Liver (tissue), 9 donors: Measurements from ENCODE around the gene WWOX. TPM values are rescaled to one million over a fixed set of nuclear protein-coding genes. Genes with fewer than 3 reads are reported as not detected.

ENCODE experiments used
- DNase-seq: peaks from one replicate; pipeline ENCODE4 v3.0.0-alpha.2; 2017; ENCODE audit warnings: low spot score
- H3K27ac ChIP-seq, 2 donors: one replicate each; pipeline ENCODE4 v1.7.0; 2013; ENCODE audit warnings: inconsistent platforms in 2 of 2, low read length in 2 of 2, control low read depth in 1 of 2, low read depth in 1 of 2, mild to moderate bottlenecking in 1 of 2
- H3K27me3 ChIP-seq, 4 donors: one replicate each; pipeline versions ENCODE4 v1.6.1 to v1.7.0; 2013; ENCODE audit warnings: low read length in 3 of 4, inconsistent platforms in 1 of 4, mild to moderate bottlenecking in 1 of 4, moderate library complexity in 1 of 4; ENCODE audit not compliant: control insufficient read depth in 4 of 4, insufficient read depth in 4 of 4
- H3K36me3 ChIP-seq, 4 donors: one replicate each; pipeline versions ENCODE4 v1.6.1 to v1.7.0; 2013; ENCODE audit warnings: low read length in 3 of 4, mild to moderate bottlenecking in 3 of 4, low read depth in 1 of 4, moderate library complexity in 1 of 4; ENCODE audit not compliant: control insufficient read depth in 4 of 4, insufficient read depth in 3 of 4
- H3K4me1 ChIP-seq, 4 donors: one replicate each; pipeline versions ENCODE4 v1.6.1 to v1.7.0; 2013; ENCODE audit warnings: low read length in 3 of 4, mild to moderate bottlenecking in 3 of 4, moderate library complexity in 1 of 4; ENCODE audit not compliant: control insufficient read depth in 4 of 4, insufficient read depth in 4 of 4
- H3K4me3 ChIP-seq, 3 donors: one replicate each; pipeline versions ENCODE4 v1.6.1 to v1.7.0; 2013; ENCODE audit warnings: low read length in 3 of 3, control low read depth in 1 of 3, low read depth in 1 of 3, mild to moderate bottlenecking in 1 of 3
- H3K9ac ChIP-seq, 2 donors: one replicate each; pipeline ENCODE4 v1.7.0; 2013; ENCODE audit warnings: low read length in 2 of 2, mild to moderate bottlenecking in 2 of 2, moderate library complexity in 2 of 2, control low read depth in 1 of 2, low read depth in 1 of 2
- H3K9me3 ChIP-seq, 4 donors: one replicate each; pipeline versions ENCODE4 v1.6.1 to v1.7.0; 2013; ENCODE audit warnings: low read length in 3 of 4; ENCODE audit not compliant: control insufficient read depth in 4 of 4
- EGR1 ChIP-seq, 2 donors: IDR thresholded peaks; 2 replicates each; pipeline ENCODE4 v1.6.1; 2016 to 2018; ENCODE audit warnings: antibody characterized with exemption in 2 of 2, low read depth in 2 of 2
- FOXA1 ChIP-seq: IDR thresholded peaks from 2 replicates; pipeline ENCODE4 v1.6.1; 2016; ENCODE audit warnings: antibody characterized with exemption
- FOXA2 ChIP-seq: IDR thresholded peaks from 2 replicates; pipeline ENCODE4 v1.6.1; 2016; ENCODE audit warnings: antibody characterized with exemption
- GABPA ChIP-seq, 2 donors: IDR thresholded peaks in 1 of 2; conservative IDR thresholded peaks in 1 of 2; 2 replicates each; pipeline ENCODE4 v1.6.1; 2016; ENCODE audit warnings: antibody characterized with exemption in 2 of 2, mild to moderate bottlenecking in 1 of 2, moderate library complexity in 1 of 2
- HNF4A ChIP-seq, 2 donors: conservative IDR thresholded peaks; 2 replicates each; pipeline ENCODE4 v1.6.1; 2016; ENCODE audit warnings: antibody characterized with exemption in 2 of 2, mild to moderate bottlenecking in 2 of 2
- HNF4G ChIP-seq: IDR thresholded peaks from 2 replicates; pipeline ENCODE4 v1.6.1; 2016; ENCODE audit warnings: antibody characterized with exemption
- JUND ChIP-seq, 2 donors: IDR thresholded peaks; 2 replicates each; pipeline ENCODE4 v1.6.1; 2016; ENCODE audit warnings: antibody characterized with exemption in 2 of 2
- MAX ChIP-seq: IDR thresholded peaks from 2 replicates; pipeline ENCODE4 v1.6.1; 2016; ENCODE audit warnings: antibody characterized with exemption
- NR2F2 ChIP-seq: IDR thresholded peaks from 2 replicates; pipeline ENCODE4 v1.6.1; 2016; ENCODE audit warnings: antibody characterized with exemption
- RAD21 ChIP-seq, 2 donors: IDR thresholded peaks; 2 replicates each; pipeline ENCODE4 v1.6.1; 2016; ENCODE audit warnings: antibody characterized with exemption in 2 of 2, mild to moderate bottlenecking in 2 of 2
- RXRA ChIP-seq, 2 donors: IDR thresholded peaks; 2 replicates each; pipeline ENCODE4 v1.6.1; 2017 to 2018; ENCODE audit warnings: antibody characterized with exemption in 2 of 2, mild to moderate bottlenecking in 1 of 2
- SP1 ChIP-seq: IDR thresholded peaks from 2 replicates; pipeline ENCODE4 v1.6.1; 2018; ENCODE audit warnings: antibody characterized with exemption, mild to moderate bottlenecking
- TAF1 ChIP-seq: conservative IDR thresholded peaks from 2 replicates; pipeline ENCODE4 v1.6.1; 2016; ENCODE audit warnings: antibody characterized with exemption, mild to moderate bottlenecking
- YY1 ChIP-seq: IDR thresholded peaks from 2 replicates; pipeline ENCODE4 v1.6.1; 2016; ENCODE audit warnings: antibody characterized with exemption, mild to moderate bottlenecking
- WGBS: extraction: QIAGEN DNeasy Blood & Tissue Kit; methylation state at CpG from one replicate; pipeline ENCODE4 v1.1.7; 2013; 5-methylcytosine and 5-hydroxymethylcytosine counted together
- polyA plus RNA-seq, 2 donors: library from polyadenylated mRNA; stranded (reverse) in 1 of 2; unstranded in 1 of 2; fragments of 200-250 nt in 1 of 2; fragments of >200 nt in 1 of 2; fragmentation: Nextera tagmentation in 1 of 2; extraction: Ambion mirVana in 1 of 2; gene quantifications; one replicate each; pipeline versions ENCODE4 v1.2.1 to v1.2.3, GENCODE V29; 2013 to 2015
- total RNA-seq, 2 donors: library from RNA; depleted of rRNA; stranded (reverse); fragments of >200 nt; gene quantifications; one replicate each; pipeline ENCODE4 v1.2.3, GENCODE V29; 2014
- TF ChIP-seq, protein P1 (sequence below): IDR thresholded peaks from 2 replicates; pipeline ENCODE4 v1.6.1; 2016; ENCODE audit warnings: antibody characterized with exemption, mild to moderate bottlenecking
- TF ChIP-seq, protein P2 (sequence below): IDR thresholded peaks from 2 replicates; pipeline ENCODE4 v1.6.1; 2016; ENCODE audit warnings: antibody characterized with exemption
- TF ChIP-seq, protein P3 (sequence below): IDR thresholded peaks from 2 replicates; pipeline ENCODE4 v1.6.1; 2016; ENCODE audit warnings: antibody characterized with exemption
- TF ChIP-seq, protein P4 (sequence below): fragments of 150-350 bp; IDR thresholded peaks from 2 replicates; pipeline ENCODE4 v1.5.1; 2017; ENCODE audit warnings: improper control_type of control experiment, low read depth, low read length; ENCODE audit not compliant: missing input control
- donor health status: healthy.
- donor health status: healthy.
- donor health status: healthy.
- donor health status: healthy.
- donor health status: healthy.

The WWOX gene
- total and polyA plus RNA-seq, 4 donors = 9.8 to 46.0 (median 15.3) TPM

GRCh38 chr16:78998879-78999278 is 899.4 kb downstream of the WWOX start:
- DNase-seq = no peak
- no peaks in the 10 kb centered on the region for H3K27me3 ChIP-seq
- H3K36me3 ChIP-seq = no peaks in the 10 kb centered on the region
- no peak overlapping the region for H3K9ac ChIP-seq
- 86% methylated on average over 11 of the region's 11 CpGs for WGBS
- H3K9me3 ChIP-seq = no peaks in the 10 kb centered on the region
- H3K27ac ChIP-seq = no peak overlapping the region
- H3K4me1 ChIP-seq = no peaks in the 10 kb centered on the region
- no peak overlapping the region for H3K4me3 ChIP-seq
- TF ChIP-seq EGR1 (IDR thresholded peaks at IDR 0.05; ENCODE audit: low read depth in 2 of 2) (no peak), NR2F2 (no peak), RAD21 (IDR thresholded peaks at IDR 0.05) (no peak), HNF4A (conservative IDR thresholded peaks at IDR 0.05) (no peak), SP1 (no peak), FOXA1 (no peak), TAF1 (no peak), HNF4G (no peak), YY1 (no peak), FOXA2 (no peak), GABPA (IDR thresholded peaks at IDR 0.05 in 1 of 2, conservative IDR thresholded peaks at IDR 0.05 in 1 of 2) (no peak), MAX (no peak), RXRA (IDR thresholded peaks at IDR 0.05) (no peak), JUND (IDR thresholded peaks at IDR 0.05) (no peak)
- TF ChIP-seq, protein P1, sequence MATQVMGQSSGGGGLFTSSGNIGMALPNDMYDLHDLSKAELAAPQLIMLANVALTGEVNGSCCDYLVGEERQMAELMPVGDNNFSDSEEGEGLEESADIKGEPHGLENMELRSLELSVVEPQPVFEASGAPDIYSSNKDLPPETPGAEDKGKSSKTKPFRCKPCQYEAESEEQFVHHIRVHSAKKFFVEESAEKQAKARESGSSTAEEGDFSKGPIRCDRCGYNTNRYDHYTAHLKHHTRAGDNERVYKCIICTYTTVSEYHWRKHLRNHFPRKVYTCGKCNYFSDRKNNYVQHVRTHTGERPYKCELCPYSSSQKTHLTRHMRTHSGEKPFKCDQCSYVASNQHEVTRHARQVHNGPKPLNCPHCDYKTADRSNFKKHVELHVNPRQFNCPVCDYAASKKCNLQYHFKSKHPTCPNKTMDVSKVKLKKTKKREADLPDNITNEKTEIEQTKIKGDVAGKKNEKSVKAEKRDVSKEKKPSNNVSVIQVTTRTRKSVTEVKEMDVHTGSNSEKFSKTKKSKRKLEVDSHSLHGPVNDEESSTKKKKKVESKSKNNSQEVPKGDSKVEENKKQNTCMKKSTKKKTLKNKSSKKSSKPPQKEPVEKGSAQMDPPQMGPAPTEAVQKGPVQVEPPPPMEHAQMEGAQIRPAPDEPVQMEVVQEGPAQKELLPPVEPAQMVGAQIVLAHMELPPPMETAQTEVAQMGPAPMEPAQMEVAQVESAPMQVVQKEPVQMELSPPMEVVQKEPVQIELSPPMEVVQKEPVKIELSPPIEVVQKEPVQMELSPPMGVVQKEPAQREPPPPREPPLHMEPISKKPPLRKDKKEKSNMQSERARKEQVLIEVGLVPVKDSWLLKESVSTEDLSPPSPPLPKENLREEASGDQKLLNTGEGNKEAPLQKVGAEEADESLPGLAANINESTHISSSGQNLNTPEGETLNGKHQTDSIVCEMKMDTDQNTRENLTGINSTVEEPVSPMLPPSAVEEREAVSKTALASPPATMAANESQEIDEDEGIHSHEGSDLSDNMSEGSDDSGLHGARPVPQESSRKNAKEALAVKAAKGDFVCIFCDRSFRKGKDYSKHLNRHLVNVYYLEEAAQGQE = no peak
- TF ChIP-seq, protein P2, sequence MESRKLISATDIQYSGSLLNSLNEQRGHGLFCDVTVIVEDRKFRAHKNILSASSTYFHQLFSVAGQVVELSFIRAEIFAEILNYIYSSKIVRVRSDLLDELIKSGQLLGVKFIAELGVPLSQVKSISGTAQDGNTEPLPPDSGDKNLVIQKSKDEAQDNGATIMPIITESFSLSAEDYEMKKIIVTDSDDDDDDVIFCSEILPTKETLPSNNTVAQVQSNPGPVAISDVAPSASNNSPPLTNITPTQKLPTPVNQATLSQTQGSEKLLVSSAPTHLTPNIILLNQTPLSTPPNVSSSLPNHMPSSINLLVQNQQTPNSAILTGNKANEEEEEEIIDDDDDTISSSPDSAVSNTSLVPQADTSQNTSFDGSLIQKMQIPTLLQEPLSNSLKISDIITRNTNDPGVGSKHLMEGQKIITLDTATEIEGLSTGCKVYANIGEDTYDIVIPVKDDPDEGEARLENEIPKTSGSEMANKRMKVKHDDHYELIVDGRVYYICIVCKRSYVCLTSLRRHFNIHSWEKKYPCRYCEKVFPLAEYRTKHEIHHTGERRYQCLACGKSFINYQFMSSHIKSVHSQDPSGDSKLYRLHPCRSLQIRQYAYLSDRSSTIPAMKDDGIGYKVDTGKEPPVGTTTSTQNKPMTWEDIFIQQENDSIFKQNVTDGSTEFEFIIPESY = no peak
- TF ChIP-seq, protein P3, sequence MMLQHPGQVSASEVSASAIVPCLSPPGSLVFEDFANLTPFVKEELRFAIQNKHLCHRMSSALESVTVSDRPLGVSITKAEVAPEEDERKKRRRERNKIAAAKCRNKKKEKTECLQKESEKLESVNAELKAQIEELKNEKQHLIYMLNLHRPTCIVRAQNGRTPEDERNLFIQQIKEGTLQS = no peak
- TF ChIP-seq, protein P4, sequence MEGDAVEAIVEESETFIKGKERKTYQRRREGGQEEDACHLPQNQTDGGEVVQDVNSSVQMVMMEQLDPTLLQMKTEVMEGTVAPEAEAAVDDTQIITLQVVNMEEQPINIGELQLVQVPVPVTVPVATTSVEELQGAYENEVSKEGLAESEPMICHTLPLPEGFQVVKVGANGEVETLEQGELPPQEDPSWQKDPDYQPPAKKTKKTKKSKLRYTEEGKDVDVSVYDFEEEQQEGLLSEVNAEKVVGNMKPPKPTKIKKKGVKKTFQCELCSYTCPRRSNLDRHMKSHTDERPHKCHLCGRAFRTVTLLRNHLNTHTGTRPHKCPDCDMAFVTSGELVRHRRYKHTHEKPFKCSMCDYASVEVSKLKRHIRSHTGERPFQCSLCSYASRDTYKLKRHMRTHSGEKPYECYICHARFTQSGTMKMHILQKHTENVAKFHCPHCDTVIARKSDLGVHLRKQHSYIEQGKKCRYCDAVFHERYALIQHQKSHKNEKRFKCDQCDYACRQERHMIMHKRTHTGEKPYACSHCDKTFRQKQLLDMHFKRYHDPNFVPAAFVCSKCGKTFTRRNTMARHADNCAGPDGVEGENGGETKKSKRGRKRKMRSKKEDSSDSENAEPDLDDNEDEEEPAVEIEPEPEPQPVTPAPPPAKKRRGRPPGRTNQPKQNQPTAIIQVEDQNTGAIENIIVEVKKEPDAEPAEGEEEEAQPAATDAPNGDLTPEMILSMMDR = no peak
